Activated CD4-positive, alpha-beta T cell treated with anti-CD3 and anti-CD28 coated beads for 36 hours (primary cell): ENCODE measurements around the gene AHNAK. TPM values are rescaled to one million over a fixed set of nuclear protein-coding genes. Genes with fewer than 3 reads are reported as not detected.
"Not testable (repeated sequence)": the region's sequence is repeated elsewhere in the genome, so short reads cannot be mapped to it uniquely, and the experiment has no call there.

Experiments used
- ATAC-seq: fragments of 200-7000 bp; cut with Tn5 transposase; one replicate; pipeline ENCODE4 v1.10.0; 2021; ENCODE audit warnings: mild to moderate bottlenecking, moderate library complexity
- CTCF ChIA-PET: fragments of 350-600 bp; sonication (Branson Sonifier 250); formaldehyde crosslinking; loops from one replicate; lab custom pipeline; 2021; ENCODE audit warnings: antibody characterized with exemption; lab: Charles Lee
- POLR2A ChIA-PET: fragments of 350-600 bp; sonication (Branson Sonifier 250); formaldehyde crosslinking; loops from one replicate; lab custom pipeline; 2021; ENCODE audit warnings: antibody characterized with exemption, inconsistent platforms; lab: Charles Lee
- DNase-seq: peaks from one replicate; pipeline ENCODE4 v3.0.0-alpha.2; 2020
- H3K27ac Mint-ChIP-seq: one replicate; pipeline ENCODE4 v1.8.0; 2021; ENCODE audit warnings: mixed read lengths
- H3K27me3 Mint-ChIP-seq: one replicate; pipeline ENCODE4 v1.8.0; 2021; ENCODE audit warnings: mixed read lengths
- H3K36me3 Mint-ChIP-seq: one replicate; pipeline ENCODE4 v1.8.0; 2021; ENCODE audit warnings: low read depth, mixed read lengths
- H3K4me1 Mint-ChIP-seq: one replicate; pipeline ENCODE4 v1.8.0; 2021; ENCODE audit warnings: mixed read lengths
- H3K4me3 Mint-ChIP-seq: one replicate; pipeline ENCODE4 v1.8.0; 2021; ENCODE audit warnings: mild to moderate bottlenecking, moderate library complexity, mixed read lengths
- H3K9me3 Mint-ChIP-seq: one replicate; pipeline ENCODE4 v1.8.0; 2021; ENCODE audit warnings: low read depth, mixed read lengths
- intact Hi-C, 2 experiments: fragments of 100-400 bp; cut with DNase I in 1 of 2; cut with micrococcal nuclease in 1 of 2; formaldehyde crosslinking; loops; one replicate each; pipeline versions ENCODE4 v1.14.2 to v1.15.1; 2022 to 2024; cut with DNase I, micrococcal nuclease
- total RNA-seq, 2 experiments: library from RNA; stranded (reverse); gene quantifications; one replicate each; pipeline ENCODE4 v1.2.3, GENCODE V29; 2021

The AHNAK gene
- total RNA-seq, 2 experiments from 2014 or later, result 47.3 to 54.7 TPM

GRCh38 chr11:62585356-62585755 is 38.8 kb upstream of the AHNAK start:
- DNase-seq, H3K27me3 Mint-ChIP-seq, intact Hi-C loops, H3K4me3 Mint-ChIP-seq, H3K27ac Mint-ChIP-seq, H3K9me3 Mint-ChIP-seq, ATAC-seq: not testable (repeated sequence)
- CTCF ChIA-PET, result interaction anchor here (1.3 kb wide), 1 partner anchor 43 kb away, joined by 3 read pairs; no protein-coding TSS in a partner anchor
- Mint-ChIP-seq H3K36me3 (peaks cover 36% of the 10 kb centered on the region), H3K4me1 (peaks cover 20% of the 10 kb centered on the region)
- POLR2A ChIA-PET, result interaction anchor here (0.9 to 1.3 kb wide), 2 partner anchors 58 to 256 kb away, joined by 3 to 6 read pairs; no protein-coding TSS in a partner anchor

- Mint-ChIP-seq H3K36me3 (peaks cover 25% of the 10 kb centered on the region), H3K27ac (peak overlapping the region; percentile 63)
- DNase-seq, H3K4me1 Mint-ChIP-seq, POLR2A ChIA-PET, intact Hi-C loops, H3K27me3 Mint-ChIP-seq, ATAC-seq, H3K4me3 Mint-ChIP-seq, H3K9me3 Mint-ChIP-seq: not testable (repeated sequence)
- CTCF ChIA-PET, result interaction anchor here (0.5 to 0.6 kb wide), 2 partner anchors 8 to 157 kb away, joined by 3 to 4 read pairs; no protein-coding TSS in a partner anchor
These were observed 35.1 kb upstream of the AHNAK start for GRCh38 chr11:62581735-62582134.

GRCh38 chr11:62580959-62581715 is 34.5 kb upstream of the AHNAK start:
- H3K4me1 Mint-ChIP-seq, result peaks cover 3% of the 10 kb centered on the region
- intact Hi-C loops, result no loop called here
- H3K27me3 Mint-ChIP-seq, result no peaks in the 10 kb centered on the region
- no peak overlapping the region for H3K4me3 Mint-ChIP-seq
- ChIA-PET CTCF (interaction anchor here (0.5 to 1.1 kb wide), 2 partner anchors 10 to 156 kb away, joined by 3 read pairs; partner anchors contain the start of gene TUT1), POLR2A (no interaction called here)
- H3K27ac Mint-ChIP-seq, result peak overlapping the region; percentile 63
- DNase-seq (no peak), ATAC-seq (no peak)
- peaks cover 28% of the 10 kb centered on the region for H3K36me3 Mint-ChIP-seq
- H3K9me3 Mint-ChIP-seq, result no peaks in the 10 kb centered on the region

- peaks cover 29% of the 10 kb centered on the region for H3K36me3 Mint-ChIP-seq
These were observed 32.6 kb upstream of the AHNAK start for GRCh38 chr11:62579252-62579651.

GRCh38 chr11:62578541-62578940 is 31.9 kb upstream of the AHNAK start:
- intact Hi-C loops, result no loop called here
- Mint-ChIP-seq H3K36me3 (peaks cover 32% of the 10 kb centered on the region), H3K4me1 (peaks cover 8% of the 10 kb centered on the region), H3K27ac (no peak overlapping the region), H3K9me3 (no peaks in the 10 kb centered on the region), H3K27me3 (no peaks in the 10 kb centered on the region), H3K4me3 (no peak overlapping the region)
- ChIA-PET POLR2A (interaction anchor here (0.6 to 1.2 kb wide), 2 partner anchors 23 to 277 kb away, joined by 3 to 5 read pairs; partner anchors contain the start of gene MTA2), CTCF (interaction anchor here (0.8 to 1.5 kb wide), 2 partner anchors 11 to 13 kb away, joined by 4 read pairs; partner anchors contain the start of gene TUT1)
- DNase-seq (no peak), ATAC-seq (no peak)

More at GRCh38 chr11:62579252-62579651, 32.6 kb upstream of the AHNAK start:
- ChIA-PET POLR2A (no interaction called here), CTCF (interaction anchor here (0.8 to 1.5 kb wide), 2 partner anchors 10 to 12 kb away, joined by 4 read pairs; partner anchors contain the start of gene TUT1)
- ATAC-seq (no peak), DNase-seq (no peak)
- Mint-ChIP-seq H3K9me3 (no peaks in the 10 kb centered on the region), H3K4me3 (no peak overlapping the region), H3K4me1 (peaks cover 8% of the 10 kb centered on the region), H3K27me3 (no peaks in the 10 kb centered on the region), H3K27ac (no peak overlapping the region)
- intact Hi-C loops, result no loop called here

- no peak for ATAC-seq
- H3K9me3 Mint-ChIP-seq, result no peaks in the 10 kb centered on the region
- intact Hi-C loops, result no loop called here
- peaks cover 16% of the 10 kb centered on the region for H3K4me1 Mint-ChIP-seq
- ChIA-PET POLR2A (no interaction called here), CTCF (no interaction called here)
- H3K27ac Mint-ChIP-seq, result peak overlapping the region; percentile 52
- no peak for DNase-seq
- no peaks in the 10 kb centered on the region for H3K27me3 Mint-ChIP-seq
- no peak overlapping the region for H3K4me3 Mint-ChIP-seq
- H3K36me3 Mint-ChIP-seq, result peaks cover 43% of the 10 kb centered on the region
These were observed 30.6 kb upstream of the AHNAK start for GRCh38 chr11:62577046-62577714.

- Mint-ChIP-seq H3K27ac (no peak overlapping the region), H3K4me3 (peak overlapping the region; percentile 4), H3K36me3 (peaks cover 50% of the 10 kb centered on the region), H3K27me3 (no peaks in the 10 kb centered on the region), H3K9me3 (no peaks in the 10 kb centered on the region), H3K4me1 (peaks cover 30% of the 10 kb centered on the region)
- no peak for ATAC-seq
- CTCF ChIA-PET, result interaction anchor here (0.9 to 4.7 kb wide), 2 partner anchors 33 to 125 kb away, joined by 3 to 24 read pairs; no protein-coding TSS in a partner anchor
- POLR2A ChIA-PET, result interaction anchor here (0.5 kb wide), 1 partner anchor 14 kb away, joined by 3 read pairs; no protein-coding TSS in a partner anchor
- intact Hi-C loops, result no loop called here
- DNase-seq, result no peak
These were observed 29.2 kb upstream of the AHNAK start for GRCh38 chr11:62575837-62576236.

GRCh38 chr11:62575156-62575555 is 28.6 kb upstream of the AHNAK start:
- peaks cover 53% of the 10 kb centered on the region for H3K36me3 Mint-ChIP-seq

GRCh38 chr11:62574363-62575071 is 27.9 kb upstream of the AHNAK start:
- H3K36me3 Mint-ChIP-seq, result peaks cover 60% of the 10 kb centered on the region
- H3K9me3 Mint-ChIP-seq, result no peaks in the 10 kb centered on the region
- no peaks in the 10 kb centered on the region for H3K27me3 Mint-ChIP-seq
- DNase-seq (no peak), ATAC-seq (peak; percentile 9)
- peaks cover 41% of the 10 kb centered on the region for H3K4me1 Mint-ChIP-seq
- ChIA-PET CTCF (interaction anchor here (0.6 to 4.7 kb wide), 17 partner anchors 8 to 682 kb away, joined by 3 to 24 read pairs (median 4); partner anchors contain the start of genes C11orf98, CSKMT, SLC3A2 and TUT1), POLR2A (interaction anchor here (0.6 to 2.5 kb wide), 26 partner anchors 9 to 307 kb away, joined by 3 to 59 read pairs (median 4); partner anchors contain the start of genes C11orf98, CSKMT, GANAB and HNRNPUL2)
- H3K4me3 Mint-ChIP-seq, result peak overlapping the region; percentile 93
- peak overlapping the region; percentile 97 for H3K27ac Mint-ChIP-seq
- intact Hi-C loops, result loop anchor here (1.0 to 5.0 kb wide), 8 partner anchors 17 to 452 kb away; partner anchors contain the start of genes TUT1 (in 2 of the 2), C11orf98 (in 1 of the 2), CSKMT (in 1 of the 2) and EML3 (in 1 of the 2)

More at GRCh38 chr11:62575156-62575555, 28.6 kb upstream of the AHNAK start:
- peak overlapping the region; percentile 97 for H3K27ac Mint-ChIP-seq
- H3K27me3 Mint-ChIP-seq, result no peaks in the 10 kb centered on the region
- ChIA-PET POLR2A (interaction anchor here (0.8 to 1.9 kb wide), 2 partner anchors 17 to 150 kb away, joined by 3 to 59 read pairs; partner anchors contain the start of gene TUT1), CTCF (interaction anchor here (0.9 to 4.7 kb wide), 4 partner anchors 13 to 126 kb away, joined by 3 to 24 read pairs (median 6); partner anchors contain the start of genes C11orf98 and CSKMT)
- DNase-seq (peak; percentile 17), ATAC-seq (no peak)
- peak overlapping the region; percentile 93 for H3K4me3 Mint-ChIP-seq
- no peaks in the 10 kb centered on the region for H3K9me3 Mint-ChIP-seq
- peaks cover 35% of the 10 kb centered on the region for H3K4me1 Mint-ChIP-seq
- intact Hi-C loops, result no loop called here
